ENCODE measurements around the gene MRPL11.
"Not testable (repeated sequence)": the region's sequence is repeated elsewhere in the genome, so short reads cannot be mapped to it uniquely, and the experiment has no call there.

MRPL11 gene

GRCh38 chr11:66467034-66467659 lies 28.5 kb upstream of the MRPL11 start:
- DNase-seq (ENCODE audit: low spot score): peak; percentile 35

GRCh38 chr11:66466225-66467033 lies 27.8 kb upstream of the MRPL11 start, which contains the start of gene PELI3:
TSS of gene PELI3 (plus strand) at chr11:66466905. CDS start at chr11:66468129, 1,224 bp downstream.
- peak; percentile 94 for DNase-seq (ENCODE audit: low spot score)

- DNase-seq (ENCODE audit: low spot score): no peak
Measured at GRCh38 chr11:66465373-66466224, 27.0 kb upstream of the MRPL11 start.

- no peak for DNase-seq (ENCODE audit: low spot score)
Measured at GRCh38 chr11:66464916-66465315, 26.3 kb upstream of the MRPL11 start.

GRCh38 chr11:66464116-66464515 lies 25.5 kb upstream of the MRPL11 start:
- DNase-seq (ENCODE audit: low spot score): not testable (repeated sequence)

- DNase-seq (ENCODE audit: low spot score): no peak
Measured at GRCh38 chr11:66462911-66463310, 24.3 kb upstream of the MRPL11 start.

- DNase-seq (ENCODE audit: low spot score): no peak
Measured at GRCh38 chr11:66462010-66462409, 23.4 kb upstream of the MRPL11 start.

GRCh38 chr11:66459138-66459778 lies 20.6 kb upstream of the MRPL11 start:
- no peak for DNase-seq (ENCODE audit: low spot score)

- DNase-seq (ENCODE audit: low spot score): no peak
Measured at GRCh38 chr11:66457826-66458225, 19.2 kb upstream of the MRPL11 start.

GRCh38 chr11:66454828-66455227 lies 16.2 kb upstream of the MRPL11 start:
- no peak for DNase-seq (ENCODE audit: low spot score)

- no peak for DNase-seq (ENCODE audit: low spot score)
Measured at GRCh38 chr11:66454247-66454646, 15.6 kb upstream of the MRPL11 start.

- no peak for DNase-seq (ENCODE audit: low spot score)
Measured at GRCh38 chr11:66451663-66452062, 13.0 kb upstream of the MRPL11 start.

GRCh38 chr11:66450560-66450959 lies 11.9 kb upstream of the MRPL11 start:
- DNase-seq (ENCODE audit: low spot score): no peak

GRCh38 chr11:66448523-66448922 lies 9.9 kb upstream of the MRPL11 start:
- DNase-seq (ENCODE audit: low spot score): no peak

GRCh38 chr11:66447012-66447411 lies 8.4 kb upstream of the MRPL11 start:
- DNase-seq (ENCODE audit: low spot score): no peak

GRCh38 chr11:66443602-66444001 lies 5.0 kb upstream of the MRPL11 start:
- peak; percentile 70 for DNase-seq (ENCODE audit: low spot score)

GRCh38 chr11:66440940-66441282 lies 2.3 kb upstream of the MRPL11 start:
- not testable (repeated sequence) for DNase-seq (ENCODE audit: low spot score)

- not testable (repeated sequence) for DNase-seq (ENCODE audit: low spot score)
Measured at GRCh38 chr11:66440101-66440939, 1.7 kb upstream of the MRPL11 start.

GRCh38 chr11:66437979-66438503 lies 607 bp downstream of the MRPL11 start:
- DNase-seq (ENCODE audit: low spot score): no peak

- DNase-seq (ENCODE audit: low spot score): no peak
Measured at GRCh38 chr11:66432597-66432996, 6.1 kb downstream of the MRPL11 start.

GRCh38 chr11:66431871-66432329 lies 6.7 kb downstream of the MRPL11 start:
- not testable (repeated sequence) for DNase-seq (ENCODE audit: low spot score)

Data from LoVo (cell line).